H9 (cell line): Measurements from ENCODE around the gene C3orf62. TPM values are rescaled to one million over a fixed set of nuclear protein-coding genes. Genes with fewer than 3 reads are reported as not detected.

ENCODE experiments used
- DNase-seq: peaks from one replicate; pipeline ENCODE4 v3.0.0-alpha.2; 2017
- H2AFZ ChIP-seq: one replicate; pipeline ENCODE4 v1.6.1; 2013; ENCODE audit warnings: mild to moderate bottlenecking, low read length, control low read depth, moderate library complexity
- H2AK5ac ChIP-seq: 2 replicates; pipeline ENCODE4 v1.6.1; 2013; ENCODE audit warnings: low read length, control low read depth, mixed read lengths; ENCODE audit not compliant: insufficient read length
- H2BK120ac ChIP-seq: one replicate; pipeline ENCODE4 v1.6.1; 2013; ENCODE audit warnings: low read depth, mild to moderate bottlenecking, low read length, control low read depth, inconsistent platforms; ENCODE audit not compliant: poor library complexity, severe bottlenecking
- H2BK12ac ChIP-seq: 2 replicates; pipeline ENCODE4 v1.6.1; 2013; ENCODE audit warnings: low read length, control low read depth, mixed read lengths, low read depth; ENCODE audit not compliant: insufficient read length
- H2BK15ac ChIP-seq: 2 replicates; pipeline ENCODE4 v1.6.1; 2013; ENCODE audit warnings: low read depth, low read length, control low read depth
- H2BK20ac ChIP-seq: one replicate; pipeline ENCODE4 v1.6.1; 2013; ENCODE audit warnings: low read depth, mild to moderate bottlenecking, low read length, control low read depth, inconsistent platforms; ENCODE audit not compliant: poor library complexity, severe bottlenecking
- H2BK5ac ChIP-seq: 2 replicates; pipeline ENCODE4 v1.6.1; 2013; ENCODE audit warnings: low read length, control low read depth, mixed read lengths; ENCODE audit not compliant: insufficient read length
- H3K14ac ChIP-seq: 2 replicates; pipeline ENCODE4 v1.6.1; 2013; ENCODE audit warnings: low read length, control low read depth; ENCODE audit not compliant: insufficient read depth
- H3K18ac ChIP-seq: 2 replicates; pipeline ENCODE4 v1.6.1; 2013; ENCODE audit warnings: low read depth, mild to moderate bottlenecking, mixed read lengths, low read length, control low read depth; ENCODE audit not compliant: insufficient read length
- H3K23ac ChIP-seq: 2 replicates; pipeline ENCODE4 v1.6.1; 2013; ENCODE audit warnings: low read length, control low read depth, mixed read lengths, low read depth; ENCODE audit not compliant: insufficient read length
- H3K23me2 ChIP-seq: 2 replicates; pipeline ENCODE4 v1.6.1; 2013; ENCODE audit warnings: low read depth, mild to moderate bottlenecking, mixed read lengths, low read length, control low read depth; ENCODE audit not compliant: insufficient read length, poor library complexity, severe bottlenecking
- H3K27ac ChIP-seq: 2 replicates; pipeline ENCODE4 v1.5.1; 2013; ENCODE audit warnings: low read length, control low read depth, mixed read lengths, low read depth; ENCODE audit not compliant: insufficient read length
- H3K27me3 ChIP-seq: 2 replicates; pipeline ENCODE4 v1.6.1; 2013; ENCODE audit warnings: low read length, control low read depth, inconsistent platforms; ENCODE audit not compliant: insufficient read depth
- H3K4ac ChIP-seq: 2 replicates; pipeline ENCODE4 v1.6.1; 2013; ENCODE audit warnings: low read depth, mild to moderate bottlenecking, control low read depth, inconsistent platforms, low read length, moderate library complexity
- H3K4me1 ChIP-seq: 2 replicates; pipeline ENCODE4 v1.6.1; 2013; ENCODE audit warnings: low read length, control low read depth, inconsistent platforms; ENCODE audit not compliant: insufficient read depth
- H3K4me2 ChIP-seq: 2 replicates; pipeline ENCODE4 v1.6.1; 2013; ENCODE audit warnings: low read length, control low read depth, mixed read lengths; ENCODE audit not compliant: insufficient read length, insufficient read depth
- H3K56ac ChIP-seq: 2 replicates; pipeline ENCODE4 v1.6.1; 2013; ENCODE audit warnings: low read depth, mild to moderate bottlenecking, mixed read lengths, low read length, control low read depth; ENCODE audit not compliant: insufficient read length
- H3K79me1 ChIP-seq: 2 replicates; pipeline ENCODE4 v1.6.1; 2013; ENCODE audit warnings: low read depth, mild to moderate bottlenecking, moderate library complexity, low read length, control low read depth, inconsistent platforms; ENCODE audit not compliant: insufficient read depth, poor library complexity, severe bottlenecking
- H3K79me2 ChIP-seq: 2 replicates; pipeline ENCODE4 v1.6.1; 2013; ENCODE audit warnings: low read length, control low read depth, inconsistent platforms; ENCODE audit not compliant: insufficient read depth
- H3K9ac ChIP-seq: 2 replicates; pipeline ENCODE4 v1.6.1; 2013; ENCODE audit warnings: low read length, control low read depth, mixed read lengths; ENCODE audit not compliant: insufficient read length; ENCODE audit errors: extremely low read depth
- H3K9me3 ChIP-seq: one replicate; pipeline ENCODE4 v1.6.1; 2013; ENCODE audit warnings: low read depth, low read length, inconsistent platforms; ENCODE audit not compliant: control insufficient read depth
- H3T11ph ChIP-seq: one replicate; pipeline ENCODE4 v1.6.1; 2013; ENCODE audit warnings: mild to moderate bottlenecking, low read length, control low read depth, inconsistent platforms
- H4K20me1 ChIP-seq: one replicate; pipeline ENCODE4 v1.6.1; 2013; ENCODE audit not compliant: control insufficient read depth, insufficient read length, insufficient read depth
- H4K5ac ChIP-seq: 2 replicates; pipeline ENCODE4 v1.6.1; 2013; ENCODE audit warnings: low read depth, mild to moderate bottlenecking, mixed read lengths, low read length, control low read depth; ENCODE audit not compliant: insufficient read length
- H4K8ac ChIP-seq: replicated peaks from 2 replicates; pipeline ENCODE4 v1.6.1; 2013; ENCODE audit warnings: low read length, control low read depth, mixed read lengths, low read depth; ENCODE audit not compliant: insufficient read length
- H4K91ac ChIP-seq: 2 replicates; pipeline ENCODE4 v1.6.1; 2013; ENCODE audit warnings: low read depth, mild to moderate bottlenecking, moderate library complexity, mixed read lengths, low read length, control low read depth; ENCODE audit not compliant: insufficient read length
- H3K27ac Mint-ChIP-seq, 3 experiments: 2 replicates in 2 of 3; 3 replicates in 1 of 3; pipeline ENCODE4 v1.8.0; 2020 to 2021; ENCODE audit warnings: mixed read lengths in 3 of 3, mild to moderate bottlenecking in 1 of 3, moderate library complexity in 1 of 3
- H3K27me3 Mint-ChIP-seq: 2 replicates; pipeline ENCODE4 v1.8.0; 2021; ENCODE audit warnings: low read depth, mild to moderate bottlenecking, moderate library complexity, mixed read lengths
- H3K36me3 Mint-ChIP-seq, 3 experiments: 2 replicates in 2 of 3; 3 replicates in 1 of 3; pipeline ENCODE4 v1.8.0; 2020 to 2021; ENCODE audit warnings: low read depth in 3 of 3, mixed read lengths in 3 of 3; ENCODE audit not compliant: insufficient read depth in 1 of 3
- H3K4me1 Mint-ChIP-seq, 2 experiments: 2 replicates each; pipeline ENCODE4 v1.8.0; 2020; ENCODE audit warnings: mixed read lengths in 2 of 2
- H3K4me3 Mint-ChIP-seq, 2 experiments: 2 replicates in 1 of 2; 3 replicates in 1 of 2; pipeline ENCODE4 v1.8.0; 2020 to 2021; ENCODE audit warnings: mild to moderate bottlenecking in 2 of 2, mixed read lengths in 2 of 2, moderate library complexity in 1 of 2
- H3K9me3 Mint-ChIP-seq, 2 experiments: 2 replicates in 1 of 2; 3 replicates in 1 of 2; pipeline ENCODE4 v1.8.0; 2020; ENCODE audit warnings: mild to moderate bottlenecking in 2 of 2, mixed read lengths in 2 of 2, moderate library complexity in 1 of 2
- CTCF ChIP-seq: fragments of 200-600 bp; sonication (generic); conservative IDR thresholded peaks from 3 replicates; pipeline ENCODE4 v1.8.0; 2021; ENCODE audit warnings: antibody characterized with exemption, mild to moderate bottlenecking
- WGBS: extraction: QIAGEN DNeasy Blood & Tissue Kit; methylation state at CpG from one replicate; pipeline ENCODE4 v1.1.7; 2013; ENCODE audit warnings: missing lambda C conversion rate, low lambda C conversion rate, mixed read lengths; ENCODE audit not compliant: insufficient read length; ENCODE audit errors: extremely low coverage; 5-methylcytosine and 5-hydroxymethylcytosine counted together
- microRNA-seq: library from miRNA; unstranded; fragments of <30 nt; microRNA quantifications from one replicate; pipeline ENCODE4, GENCODE V29; 2020; ENCODE audit warnings: borderline microRNAs expressed
- total RNA-seq: library from RNA; stranded (reverse); gene quantifications from 2 replicates; pipeline ENCODE4 v1.2.1, GENCODE V29; 2021

The C3orf62 gene
- total RNA-seq, 1 experiment from 2014 or later, result 4.5 TPM

GRCh38 chr3:49219132-49219531 is 57.9 kb downstream of the C3orf62 start:
- Histone ChIP-seq H4K5ac (no peak overlapping the region), H3K23me2 (no peaks in the 10 kb centered on the region), H4K20me1 (no peaks in the 10 kb centered on the region), H3K79me1 (no peaks in the 10 kb centered on the region), H2AK5ac (no peak overlapping the region), H4K91ac (no peak overlapping the region), H4K8ac (no peak overlapping the region), H3K27me3 (no peaks in the 10 kb centered on the region), H3K27ac (no peak overlapping the region), H2BK20ac (no peak overlapping the region), H3K4ac (no peak overlapping the region), H2BK15ac (no peak overlapping the region), H3K9ac (no peak overlapping the region), H2AFZ (no peak overlapping the region), H2BK5ac (no peak overlapping the region), H3K79me2 (no peaks in the 10 kb centered on the region), H3K4me2 (no peak overlapping the region), H3K18ac (no peak overlapping the region), H3K14ac (no peak overlapping the region), H2BK120ac (no peak overlapping the region), H3K56ac (no peak overlapping the region), H3K9me3 (peaks cover 2% of the 10 kb centered on the region), H3K4me1 (no peaks in the 10 kb centered on the region), H3K23ac (no peak overlapping the region), H3T11ph (no peak overlapping the region), H2BK12ac (no peak overlapping the region)
- no CpG with 5 or more reads among the region's 6 CpGs for WGBS
- no peaks in the 10 kb centered on the region for H3K4me1 Mint-ChIP-seq
- no peak for DNase-seq
- H3K9me3 Mint-ChIP-seq, result peaks cover 24 to 30% of the 10 kb centered on the region in 2 experiments
- no peak overlapping the region for H3K4me3 Mint-ChIP-seq
- peaks cover 0 to 8% (median under 1%) of the 10 kb centered on the region in 3 experiments; a peak in 3 of 7 replicates for H3K36me3 Mint-ChIP-seq
- H3K27me3 Mint-ChIP-seq, result peaks cover 16% of the 10 kb centered on the region
- TF ChIP-seq CTCF, result no peak
- no peak overlapping the region for H3K27ac Mint-ChIP-seq

Small RNAs within 50 kb of the gene (microRNA-seq; reads per million reads assigned to microRNA genes)
- not detected for gene MIR4271

Other genes with a start within 250 kb of the C3orf62 start
- 408 and 414 TPM in 2 replicates for gene IMPDH2, start 247.8 kb downstream of the C3orf62 start, total RNA-seq
- 151 and 167 TPM in 2 replicates for gene QRICH1, start 183.2 kb downstream of the C3orf62 start, total RNA-seq
- gene QARS1, start 172.5 kb downstream of the C3orf62 start, total RNA-seq, result 375 and 390 TPM in 2 replicates
- 66.3 and 68.9 TPM in 2 replicates for gene USP19, start 156.4 kb downstream of the C3orf62 start, total RNA-seq
- 121 and 130 TPM in 2 replicates for gene LAMB2, start 144.2 kb downstream of the C3orf62 start, total RNA-seq
- gene CCDC71, start 110.9 kb downstream of the C3orf62 start, total RNA-seq, result 26.1 and 27.6 TPM in 2 replicates
- gene KLHDC8B, start 105.6 kb downstream of the C3orf62 start, total RNA-seq, result 13.5 and 14.4 TPM in 2 replicates
- 33.5 and 36.1 TPM in 2 replicates for gene USP4, start 62.8 kb upstream of the C3orf62 start, total RNA-seq
- gene GPX1, start 81.1 kb upstream of the C3orf62 start, total RNA-seq, result 253 and 265 TPM in 2 replicates
- 403 and 409 TPM in 2 replicates for gene RHOA, start 134.7 kb upstream of the C3orf62 start, total RNA-seq
- 11.2 and 12.2 TPM in 2 replicates for gene TCTA, start 135.2 kb upstream of the C3orf62 start, total RNA-seq
- gene AMT, start 145.2 kb upstream of the C3orf62 start, total RNA-seq, result 38.8 and 41.2 TPM in 2 replicates
- gene NICN1, start 152.1 kb upstream of the C3orf62 start, total RNA-seq, result 7.8 and 10.0 TPM in 2 replicates
- gene DAG1, start 193.0 kb upstream of the C3orf62 start, total RNA-seq, result 93.0 and 94.0 TPM in 2 replicates